ENCODE measurements around the gene ANXA10.

Gene ANXA10

DNA sequence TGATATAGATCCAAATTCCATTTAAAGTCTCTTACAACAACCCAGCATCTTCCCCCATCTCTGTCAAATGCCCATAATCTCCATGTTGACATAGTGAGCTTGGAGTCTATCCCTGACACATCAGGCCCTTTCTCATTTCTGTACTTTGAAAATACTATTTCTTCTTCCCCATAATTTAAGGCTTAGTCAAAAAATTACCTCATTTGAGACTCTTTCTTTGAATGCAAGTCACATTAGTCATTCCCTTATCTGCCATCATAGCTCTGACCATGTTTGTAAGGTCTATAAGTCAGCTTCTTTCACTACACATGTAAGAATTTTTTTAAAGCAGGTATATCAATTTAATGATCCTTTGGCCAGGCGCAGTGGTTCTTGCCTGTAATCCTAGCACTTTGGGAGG, 126.3 kb downstream of the ANXA10 start:
- peaks cover 0 to 42% (median 13%) of the 10 kb centered on the region in 4 experiments for H3K36me3 ChIP-seq (ENCODE audit: control insufficient read depth in 4 of 4, insufficient read depth in 4 of 4, low read length in 3 of 4)
- no peak overlapping the region for H3K4me3 ChIP-seq (ENCODE audit: control insufficient read depth in 1 of 7, extremely low read depth in 1 of 7, insufficient read depth in 4 of 7, low read depth in 2 of 7, low read length in 6 of 7)
- WGBS (ENCODE audit: insufficient coverage): 100% methylated on average over 1 of the region's 1 CpG
- ChIA-PET POLR2A (interaction anchor here (0.7 kb wide), 1 partner anchor 165 kb away, joined by 3 read pairs; no protein-coding TSS in a partner anchor), CTCF (interaction anchor here (1.0 kb wide), 1 partner anchor 261 kb away, joined by 4 read pairs; the partner anchor contains the start of gene DDX60L)
- H3K4me1 ChIP-seq (ENCODE audit: control extremely low read depth in 1 of 4, control insufficient read depth in 4 of 4, insufficient read depth in 4 of 4, low read length in 3 of 4): no peaks in the 10 kb centered on the region
- H3K27me3 ChIP-seq (replicated peaks in 2 of 5; ENCODE audit: control insufficient read depth in 4 of 5, insufficient read depth in 5 of 5, low read length in 4 of 5): no peaks in the 10 kb centered on the region
- no peak for DNase-seq
- H3K9me3 ChIP-seq (ENCODE audit: control extremely low read depth in 1 of 5, control insufficient read depth in 4 of 5, insufficient read depth in 2 of 5, low read depth in 1 of 5, low read length in 4 of 5): no peaks in the 10 kb centered on the region
- H3K27ac ChIP-seq (ENCODE audit: insufficient read depth in 1 of 2, low read depth in 1 of 2, low read length in 2 of 2, poor library complexity in 1 of 2, severe bottlenecking in 2 of 2): no peak overlapping the region

DNA sequence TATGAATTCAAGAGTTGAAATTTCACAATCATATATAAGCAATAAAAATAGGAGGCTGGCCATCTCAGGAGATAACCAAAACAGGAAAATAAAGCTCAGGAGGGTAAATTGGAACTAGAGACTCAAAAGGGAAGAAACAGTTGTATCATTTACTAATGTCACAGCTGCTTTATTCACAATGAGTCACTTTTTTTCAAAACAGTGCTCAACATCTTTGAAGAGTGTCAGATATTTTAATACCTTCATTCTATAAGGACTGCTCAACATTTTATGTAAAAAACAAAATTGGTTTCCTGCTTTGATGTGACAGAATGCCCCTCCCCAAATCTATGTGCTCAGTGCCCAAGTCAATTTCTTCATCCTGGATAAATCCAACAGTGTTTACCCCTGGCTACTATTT, 128.6 kb downstream of the ANXA10 start:
- DNase-seq: no peak
- Histone ChIP-seq H3K27ac (ENCODE audit: insufficient read depth in 1 of 2, low read depth in 1 of 2, low read length in 2 of 2, poor library complexity in 1 of 2, severe bottlenecking in 2 of 2) (no peak overlapping the region), H3K9me3 (ENCODE audit: control extremely low read depth in 1 of 5, control insufficient read depth in 4 of 5, insufficient read depth in 2 of 5, low read depth in 1 of 5, low read length in 4 of 5) (no peaks in the 10 kb centered on the region), H3K36me3 (ENCODE audit: control insufficient read depth in 4 of 4, insufficient read depth in 4 of 4, low read length in 3 of 4) (peaks cover 0 to 48% (median 17%) of the 10 kb centered on the region in 4 experiments), H3K4me1 (ENCODE audit: control extremely low read depth in 1 of 4, control insufficient read depth in 4 of 4, insufficient read depth in 4 of 4, low read length in 3 of 4) (no peaks in the 10 kb centered on the region), H3K27me3 (replicated peaks in 2 of 5; ENCODE audit: control insufficient read depth in 4 of 5, insufficient read depth in 5 of 5, low read length in 4 of 5) (no peaks in the 10 kb centered on the region), H3K4me3 (ENCODE audit: control insufficient read depth in 1 of 7, extremely low read depth in 1 of 7, insufficient read depth in 4 of 7, low read depth in 2 of 7, low read length in 6 of 7) (no peak overlapping the region)
- CTCF ChIA-PET: no interaction called here
- POLR2A ChIA-PET: no interaction called here

DNA sequence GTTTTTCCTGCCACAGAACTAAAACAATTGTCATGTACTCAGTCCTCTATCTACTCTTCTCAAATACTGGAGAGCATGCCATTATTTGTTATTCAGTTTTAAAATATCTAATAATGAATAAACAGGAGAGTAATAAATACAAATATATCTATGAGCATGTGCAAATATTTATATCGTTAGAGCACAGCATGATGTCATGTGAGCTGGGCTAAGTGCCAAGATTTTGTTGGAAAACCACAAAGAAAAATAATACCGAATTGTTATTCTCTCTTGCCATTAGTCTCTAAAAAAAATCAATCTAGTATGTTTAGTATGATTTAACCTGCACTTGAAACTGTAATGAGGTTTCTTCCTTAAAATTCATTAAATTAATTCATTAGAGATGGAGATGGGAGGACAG, 129.0 kb downstream of the ANXA10 start:
- peaks cover 0 to 52% (median 18%) of the 10 kb centered on the region in 4 experiments for H3K36me3 ChIP-seq (ENCODE audit: control insufficient read depth in 4 of 4, insufficient read depth in 4 of 4, low read length in 3 of 4)
- H3K4me1 ChIP-seq (ENCODE audit: control extremely low read depth in 1 of 4, control insufficient read depth in 4 of 4, insufficient read depth in 4 of 4, low read length in 3 of 4): no peaks in the 10 kb centered on the region
- no peaks in the 10 kb centered on the region for H3K9me3 ChIP-seq (ENCODE audit: control extremely low read depth in 1 of 5, control insufficient read depth in 4 of 5, insufficient read depth in 2 of 5, low read depth in 1 of 5, low read length in 4 of 5)
- no peak overlapping the region for H3K27ac ChIP-seq (ENCODE audit: insufficient read depth in 1 of 2, low read depth in 1 of 2, low read length in 2 of 2, poor library complexity in 1 of 2, severe bottlenecking in 2 of 2)
- WGBS (ENCODE audit: insufficient coverage): no CpG with 5 or more reads among the region's 2 CpGs
- peak; percentile 14 to 50 (median 49) for DNase-seq
- H3K4me3 ChIP-seq (ENCODE audit: control insufficient read depth in 1 of 7, extremely low read depth in 1 of 7, insufficient read depth in 4 of 7, low read depth in 2 of 7, low read length in 6 of 7): no peak overlapping the region
- no peaks in the 10 kb centered on the region for H3K27me3 ChIP-seq (replicated peaks in 2 of 5; ENCODE audit: control insufficient read depth in 4 of 5, insufficient read depth in 5 of 5, low read length in 4 of 5)
- ChIA-PET POLR2A (no interaction called here), CTCF (no interaction called here)
